ENCODE measurements around the gene KLF2.

The KLF2 gene

DNA sequence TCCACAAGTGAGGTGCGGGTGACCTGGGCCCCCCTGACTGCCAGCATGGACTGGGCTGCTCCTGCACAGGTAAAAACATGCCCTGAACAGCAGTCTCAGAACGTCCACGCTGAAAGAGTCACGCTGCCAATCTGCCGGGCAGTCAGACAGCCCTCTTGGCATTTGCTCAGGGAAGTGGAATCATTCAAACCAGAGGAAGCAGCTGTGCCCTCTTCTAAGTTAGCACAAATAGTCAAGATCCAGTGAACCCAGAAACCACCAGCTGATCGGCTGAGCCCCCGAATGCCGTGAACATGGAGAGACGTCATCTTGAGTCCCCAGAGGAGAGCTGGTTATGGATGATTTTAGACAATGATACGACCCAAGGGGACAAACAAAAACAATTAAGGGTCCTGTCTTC is 34.4 kb downstream of the KLF2 start:
- DNase-seq: no peak
- in situ Hi-C loops (cut with MboI; ENCODE audit: low pct_unique_long_range_greater_than_20kb, low sequenced_read_pairs): no loop called here

DNA sequence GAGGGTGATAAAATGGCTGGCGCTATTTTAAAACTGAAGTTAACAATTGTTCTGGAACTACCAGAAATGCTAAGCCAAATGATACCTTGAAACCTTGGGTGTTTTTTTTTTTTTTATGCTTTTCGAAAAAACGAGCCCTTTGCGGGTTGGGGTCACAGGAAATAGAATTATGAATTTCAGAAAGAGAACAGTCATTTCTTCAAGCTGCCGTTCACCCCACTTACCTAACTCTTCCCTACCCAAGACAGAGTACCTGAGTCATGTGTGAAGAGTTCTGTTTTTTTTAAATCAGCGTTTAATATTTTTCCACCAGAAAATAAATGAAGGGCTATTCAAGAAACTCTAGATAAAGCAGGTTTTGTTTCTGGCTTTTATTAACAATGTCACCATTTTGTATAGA is 35.3 kb downstream of the KLF2 start:
- in situ Hi-C loops (cut with MboI; ENCODE audit: low pct_unique_long_range_greater_than_20kb, low sequenced_read_pairs): no loop called here
- no peak for DNase-seq

GRCh38 chr19:16360738-16361137 is 36.1 kb downstream of the KLF2 start:
- in situ Hi-C loops (cut with MboI; ENCODE audit: low pct_unique_long_range_greater_than_20kb, low sequenced_read_pairs): no loop called here
- DNase-seq: no peak

DNA sequence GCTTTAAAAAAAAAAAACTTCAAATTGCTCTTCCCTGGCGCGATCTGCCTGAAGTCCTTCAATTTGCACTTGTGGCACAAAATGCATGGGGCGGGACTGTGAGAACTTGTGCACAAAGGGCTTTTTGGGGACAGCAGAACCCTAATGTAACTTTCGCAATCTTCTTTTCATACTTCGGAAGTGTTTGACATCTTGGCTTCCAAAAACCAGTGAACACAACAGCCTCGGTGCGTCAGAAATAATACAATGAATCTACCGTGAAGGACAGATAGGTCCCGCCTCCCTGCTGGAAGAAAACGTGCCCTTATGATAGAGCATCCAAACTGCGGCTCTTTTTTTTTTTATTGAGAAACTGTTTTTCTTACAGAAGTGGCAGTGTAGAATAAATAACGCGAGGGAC is 36.6 kb downstream of the KLF2 start:
- in situ Hi-C loops (cut with MboI; ENCODE audit: low pct_unique_long_range_greater_than_20kb, low sequenced_read_pairs): no loop called here
- no peak for DNase-seq

DNA sequence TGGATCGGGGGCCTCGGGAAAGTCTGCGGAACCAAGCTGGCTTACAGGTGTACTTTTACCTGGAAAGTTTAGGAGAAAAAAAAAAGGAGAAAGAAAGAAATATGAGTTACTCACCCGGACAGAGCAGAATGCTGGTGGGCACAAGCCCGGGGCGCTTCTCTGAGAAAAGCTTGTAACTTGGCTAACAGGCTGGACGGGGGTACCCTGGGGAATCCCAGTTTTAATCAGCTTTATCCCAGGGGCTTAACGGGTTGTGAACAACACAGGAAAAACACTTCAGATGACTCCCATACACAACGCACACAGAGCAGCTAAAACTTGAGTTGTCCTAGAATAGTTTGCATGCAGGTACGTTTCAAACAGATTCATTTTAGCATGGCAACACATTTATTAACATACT is 37.3 kb downstream of the KLF2 start:
- in situ Hi-C loops (cut with MboI; ENCODE audit: low pct_unique_long_range_greater_than_20kb, low sequenced_read_pairs): no loop called here
- no peak for DNase-seq

- in situ Hi-C loops (cut with MboI; ENCODE audit: low pct_unique_long_range_greater_than_20kb, low sequenced_read_pairs): no loop called here
- DNase-seq: no peak
Observed at GRCh38 chr19:16363133-16363851, 38.7 kb downstream of the KLF2 start.

GRCh38 chr19:16363852-16364230 is 39.2 kb downstream of the KLF2 start:
- no peak for DNase-seq
- in situ Hi-C loops (cut with MboI; ENCODE audit: low pct_unique_long_range_greater_than_20kb, low sequenced_read_pairs): no loop called here

GRCh38 chr19:16364231-16364865 is 39.7 kb downstream of the KLF2 start:
- no peak for DNase-seq
- in situ Hi-C loops (cut with MboI; ENCODE audit: low pct_unique_long_range_greater_than_20kb, low sequenced_read_pairs): no loop called here

DNA sequence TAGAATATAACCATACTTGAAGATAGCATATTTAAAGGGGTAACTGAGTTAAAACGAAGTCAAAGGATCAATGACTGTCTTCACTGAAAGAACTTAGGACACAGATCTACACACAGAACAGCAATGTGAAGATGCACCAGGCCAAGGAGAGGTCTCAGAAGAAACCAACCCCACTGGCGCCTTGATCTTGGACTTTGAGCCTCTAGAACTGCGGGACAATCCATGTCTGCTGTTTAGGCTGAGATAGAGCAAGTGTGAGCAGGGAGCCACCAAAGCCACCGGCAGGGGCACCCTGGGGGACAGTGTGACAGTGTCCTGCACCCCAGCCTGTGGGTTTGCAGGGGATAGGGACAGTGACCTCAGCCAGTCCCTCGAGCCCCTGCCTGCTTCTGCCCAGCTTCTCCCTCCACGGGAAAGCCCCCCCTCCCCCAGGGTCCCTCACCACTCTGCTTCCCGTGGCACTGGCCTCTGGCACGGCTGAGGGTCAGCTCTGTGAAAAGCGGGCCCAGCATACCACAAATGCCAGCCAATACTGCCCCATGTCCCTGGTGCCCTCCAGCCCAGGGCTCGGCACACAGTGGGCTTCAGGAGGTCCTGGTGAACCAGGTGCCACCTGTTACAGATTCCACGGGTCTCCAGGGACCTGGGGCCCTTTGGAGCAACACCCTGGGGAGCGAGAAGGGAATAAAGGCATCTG is 40.8 kb downstream of the KLF2 start:
- DNase-seq: no peak
- in situ Hi-C loops (cut with MboI; ENCODE audit: low pct_unique_long_range_greater_than_20kb, low sequenced_read_pairs): no loop called here

DNA sequence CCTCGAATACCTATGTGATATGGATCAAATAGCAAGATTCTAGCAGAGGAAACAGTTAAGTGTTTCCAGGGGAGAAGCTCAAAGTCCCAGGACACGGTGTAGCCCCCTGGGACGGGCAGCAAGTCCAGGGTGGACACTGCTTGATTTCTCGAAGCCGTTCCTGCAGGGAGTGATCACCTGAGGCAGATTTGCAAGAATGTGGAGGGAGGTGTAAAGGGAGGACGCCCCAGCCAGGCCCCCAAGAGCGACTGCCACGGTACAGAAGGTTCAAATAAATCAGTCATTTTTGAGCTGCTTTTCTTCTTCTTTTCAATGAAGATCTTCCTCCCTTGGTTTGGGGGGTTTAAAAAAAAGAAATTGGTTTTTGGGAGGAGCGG is 41.4 kb downstream of the KLF2 start:
- in situ Hi-C loops (cut with MboI; ENCODE audit: low pct_unique_long_range_greater_than_20kb, low sequenced_read_pairs): no loop called here
- no peak for DNase-seq

- in situ Hi-C loops (cut with MboI; ENCODE audit: low pct_unique_long_range_greater_than_20kb, low sequenced_read_pairs): no loop called here
- peak; percentile 89 for DNase-seq
Observed at GRCh38 chr19:16366433-16367260, 42.0 kb downstream of the KLF2 start.

- in situ Hi-C loops (cut with MboI; ENCODE audit: low pct_unique_long_range_greater_than_20kb, low sequenced_read_pairs): no loop called here
- DNase-seq: peak; percentile 67
Observed at GRCh38 chr19:16367261-16367683, 42.6 kb downstream of the KLF2 start.

- in situ Hi-C loops (cut with MboI; ENCODE audit: low pct_unique_long_range_greater_than_20kb, low sequenced_read_pairs): no loop called here
- DNase-seq: no peak
Observed at GRCh38 chr19:16368385-16369305, 44.0 kb downstream of the KLF2 start.

DNA sequence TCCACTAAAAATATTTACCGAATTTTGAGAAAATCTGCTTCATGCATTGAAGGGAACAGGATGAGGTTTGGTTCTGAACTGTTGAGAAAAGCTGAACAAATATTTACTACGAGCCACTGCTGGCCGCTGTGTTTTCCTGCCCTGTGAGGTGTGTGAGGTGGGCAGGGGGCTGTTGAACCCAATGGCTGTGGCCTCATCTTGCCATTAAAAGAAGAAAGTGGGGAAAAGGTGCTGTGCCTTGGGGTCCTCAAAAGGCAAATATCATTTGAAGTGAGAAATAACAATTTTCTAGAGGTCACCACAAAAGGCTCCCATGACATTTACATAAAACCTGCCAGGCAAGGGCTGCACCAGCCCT is 44.7 kb downstream of the KLF2 start:
- no peak for DNase-seq
- in situ Hi-C loops (cut with MboI; ENCODE audit: low pct_unique_long_range_greater_than_20kb, low sequenced_read_pairs): no loop called here

DNA sequence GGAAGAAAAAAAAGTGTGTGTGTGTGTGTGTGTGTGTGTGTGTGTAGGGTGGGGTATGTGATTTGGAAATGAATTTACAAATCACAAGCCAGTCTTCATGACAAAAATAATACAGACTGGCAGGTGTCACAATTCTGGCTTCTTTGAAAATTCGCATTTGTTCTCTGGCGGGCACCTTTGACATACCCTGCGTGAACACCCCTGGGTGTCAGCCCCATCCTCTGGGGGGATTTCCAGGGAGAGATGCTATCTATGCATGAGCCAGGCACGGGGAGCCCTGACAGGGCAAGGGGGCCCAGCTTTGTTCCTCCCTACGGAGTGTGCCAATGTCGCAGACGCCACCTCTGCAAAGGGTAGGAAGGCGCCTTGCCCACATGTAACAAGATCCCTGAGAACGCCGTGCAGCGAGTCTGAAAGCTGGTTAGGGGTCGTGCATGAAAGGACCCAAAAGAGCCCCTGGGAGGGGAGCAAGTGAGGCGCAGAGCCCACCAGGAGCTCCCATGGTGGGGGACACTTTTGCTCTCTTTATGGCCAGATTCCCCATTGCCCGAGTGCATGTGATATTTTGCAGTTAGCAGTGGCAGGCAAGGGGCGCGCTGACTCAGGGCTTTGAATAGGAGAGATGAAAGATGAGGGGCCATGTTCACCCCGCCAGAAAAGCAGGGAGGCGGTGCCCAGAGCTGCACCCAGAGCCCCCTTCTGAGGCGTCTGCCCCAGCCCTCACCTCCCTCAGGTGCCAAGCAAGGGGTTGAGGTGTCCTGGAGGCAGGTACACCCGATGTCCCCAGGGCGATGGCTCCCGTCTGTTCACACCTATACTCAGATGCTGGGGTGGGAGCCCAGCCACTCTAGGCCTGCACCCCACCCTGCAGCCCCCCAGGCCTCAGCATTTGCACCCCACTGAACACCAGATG is 45.3 kb downstream of the KLF2 start:
- no peak for DNase-seq
- in situ Hi-C loops (cut with MboI; ENCODE audit: low pct_unique_long_range_greater_than_20kb, low sequenced_read_pairs): no loop called here

- no peak for DNase-seq
- in situ Hi-C loops (cut with MboI; ENCODE audit: low pct_unique_long_range_greater_than_20kb, low sequenced_read_pairs): no loop called here
Observed at GRCh38 chr19:16370641-16371391, 46.2 kb downstream of the KLF2 start.

- peak; percentile 76 for DNase-seq
- in situ Hi-C loops (cut with MboI; ENCODE audit: low pct_unique_long_range_greater_than_20kb, low sequenced_read_pairs): no loop called here
Observed at GRCh38 chr19:16371540-16371986, 46.9 kb downstream of the KLF2 start.

All from KBM-7 (cell line).